Activated CD4-positive, CD25-positive, alpha-beta regulatory T cell treated with anti-CD3 and anti-CD28 coated beads, Interleukin-2, amount 50 U/mL, for 16 hours (primary cell): ENCODE measurements around the gene NOL6.

Source experiments
- DNase-seq: peaks from one replicate; pipeline ENCODE4 v3.0.0-alpha.2; 2020; ENCODE audit warnings: low read depth, low spot score

Gene NOL6

DNA sequence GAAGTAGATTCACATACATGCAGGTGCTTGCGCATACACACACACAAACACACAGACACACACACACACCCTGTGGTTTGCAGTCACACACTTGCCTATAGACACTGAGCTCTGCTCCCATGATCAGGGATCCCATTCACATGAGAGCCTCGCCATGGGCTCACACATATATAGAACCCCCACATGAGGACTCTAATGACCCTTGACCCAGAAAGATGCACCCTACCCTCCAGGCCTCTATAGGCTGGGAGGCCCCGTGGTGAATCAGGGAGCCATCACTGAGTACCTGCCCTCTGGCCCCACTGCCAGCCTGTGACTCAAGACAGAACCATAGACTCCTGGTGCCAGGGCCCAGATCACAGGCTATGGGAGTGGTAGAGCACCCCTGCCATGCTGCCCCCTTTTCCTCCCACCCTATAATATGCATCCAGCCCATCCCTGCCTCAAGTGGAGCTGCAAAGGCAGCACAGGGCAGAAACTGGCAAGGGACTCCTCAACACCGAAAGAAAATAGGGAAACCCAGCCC, 23.0 kb downstream of the NOL6 start:
- DNase-seq: no peak

DNA sequence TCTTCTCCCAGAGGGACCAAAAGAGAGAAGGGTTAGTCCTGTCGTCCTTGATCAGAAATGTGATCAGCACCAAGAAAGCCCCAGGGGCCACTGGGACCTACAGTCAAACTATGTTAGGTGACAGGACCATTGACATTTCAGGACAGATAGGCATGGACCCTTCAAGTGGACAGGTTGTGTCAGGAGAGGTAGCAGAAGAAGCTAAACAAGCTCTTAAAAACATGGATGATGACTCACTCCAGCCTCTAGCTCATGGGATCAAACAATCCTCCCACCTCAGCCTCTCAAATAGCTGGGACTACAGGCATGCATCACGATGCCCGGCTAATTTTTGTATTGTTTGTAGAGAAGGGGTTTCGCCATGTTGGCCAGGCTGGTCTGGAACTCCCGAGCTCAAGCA, 24.0 kb downstream of the NOL6 start:
- DNase-seq: no peak

DNA sequence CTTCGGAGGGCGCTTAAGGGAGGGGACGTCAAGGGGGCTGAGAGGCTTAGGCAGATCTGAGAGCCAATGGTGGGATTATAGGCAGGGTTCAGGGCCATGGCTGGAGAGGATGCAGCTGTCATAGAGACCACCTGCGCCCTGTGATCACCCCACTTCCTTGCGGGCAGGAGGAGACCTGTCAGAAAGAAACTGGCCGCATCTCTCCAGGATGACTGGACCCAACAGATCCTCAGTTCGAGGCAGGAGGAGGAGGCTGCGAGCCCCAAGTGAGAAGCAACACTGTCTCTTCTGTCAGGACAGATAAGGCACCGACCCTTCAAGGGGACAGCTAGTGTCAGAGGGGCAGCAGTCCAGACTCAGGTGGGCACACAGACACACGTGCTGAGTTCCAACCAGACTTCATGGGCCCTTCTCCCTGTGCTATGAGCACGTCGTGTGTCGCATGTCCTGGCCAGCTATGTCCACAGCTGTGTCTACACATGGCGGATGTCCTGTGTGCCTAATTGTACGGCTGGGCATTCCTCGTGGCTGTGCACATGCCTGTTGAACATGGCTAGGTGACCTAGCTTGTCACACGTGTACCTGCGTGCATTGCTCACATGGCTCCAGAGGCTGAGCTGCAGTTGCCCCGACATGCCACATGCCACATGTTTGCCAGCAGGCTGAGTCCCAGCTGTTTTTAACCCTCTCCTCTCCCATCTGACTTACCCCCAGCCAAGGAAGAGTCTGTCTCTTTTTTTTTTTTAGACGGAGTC, 25.7 kb downstream of the NOL6 start:
- DNase-seq: no peak

DNA sequence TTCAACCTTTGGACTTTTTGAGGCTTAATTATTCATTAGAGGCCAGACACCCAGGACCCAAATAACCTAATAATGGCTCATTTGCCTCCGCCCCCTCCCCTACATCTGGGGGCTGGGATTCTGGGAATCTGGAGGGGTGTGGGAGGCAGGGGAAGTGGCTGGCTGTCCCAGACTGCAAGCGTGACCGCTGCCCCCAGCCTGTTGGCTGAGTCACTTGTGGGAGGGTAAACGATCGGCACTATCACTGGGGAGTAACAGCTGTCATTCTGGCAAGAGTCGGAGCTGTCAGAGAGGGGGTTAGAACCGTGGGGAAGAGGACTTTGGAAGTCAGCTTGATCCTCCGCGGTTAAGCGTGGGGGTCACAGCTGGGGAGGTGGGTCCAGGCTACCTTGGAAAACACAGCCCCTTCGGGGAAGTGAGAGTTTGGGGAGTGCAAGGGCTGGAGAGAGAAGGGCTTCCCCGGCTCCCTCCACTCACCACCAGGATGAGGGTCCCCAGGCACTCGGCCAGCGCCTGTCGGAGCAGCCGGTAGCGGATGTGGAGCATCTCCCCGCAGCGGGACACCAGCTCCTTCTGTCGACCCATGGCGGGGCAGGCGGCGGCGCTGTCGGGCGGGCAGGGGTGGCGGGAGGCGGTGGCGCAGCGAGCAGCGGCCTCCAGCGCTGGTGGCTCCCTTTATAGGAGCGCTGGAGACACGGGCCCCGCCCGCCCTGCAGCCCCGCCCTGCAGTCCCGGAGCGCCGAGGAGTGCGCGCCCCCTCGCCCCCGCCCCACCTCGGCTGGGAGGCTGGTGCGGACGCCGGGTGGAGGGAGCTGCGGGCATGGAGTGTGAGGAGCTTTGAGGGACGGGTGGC, 26.6 kb downstream of the NOL6 start, which contains the start of gene AQP3:
Gene AQP3, minus strand, starts transcription at position 648 of the 853 bp plus-strand sequence. Its CDS starts 63 bp downstream, at position 585.
- peak; percentile 33 for DNase-seq

DNA sequence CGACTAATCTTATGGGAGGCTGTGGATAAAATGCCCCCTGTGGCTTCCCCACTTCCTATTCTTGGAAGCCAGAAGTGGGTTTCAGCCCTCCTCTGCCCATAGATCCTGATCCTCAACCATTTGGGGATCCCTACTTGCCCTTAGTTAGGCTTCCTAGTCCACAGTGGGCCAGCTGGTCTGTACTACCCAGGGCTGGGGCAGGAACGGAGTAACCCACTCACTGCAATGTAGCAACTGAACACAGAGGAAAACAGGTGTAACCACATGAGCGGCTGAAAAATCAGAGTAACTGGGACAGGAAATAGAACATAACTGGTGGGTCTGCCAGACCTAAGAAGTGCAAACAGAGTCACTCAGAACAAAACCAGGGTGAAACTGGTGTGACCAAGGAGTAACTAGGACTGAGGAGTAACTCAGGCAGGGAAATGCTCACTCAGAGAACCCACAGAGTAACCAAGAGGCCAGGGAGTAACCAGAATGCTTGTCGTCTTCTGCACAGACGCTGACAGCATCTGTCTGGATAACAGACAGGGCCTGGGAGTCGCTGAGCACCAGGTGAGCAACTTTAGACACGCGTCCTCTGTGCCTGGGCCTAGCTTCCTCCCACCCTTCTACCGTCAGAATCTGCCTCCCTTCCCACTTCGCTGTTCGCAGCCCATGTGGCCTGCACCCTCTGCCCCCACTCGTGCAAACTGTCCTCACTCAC, 27.3 kb downstream of the NOL6 start:
- DNase-seq: peak; percentile 25

DNA sequence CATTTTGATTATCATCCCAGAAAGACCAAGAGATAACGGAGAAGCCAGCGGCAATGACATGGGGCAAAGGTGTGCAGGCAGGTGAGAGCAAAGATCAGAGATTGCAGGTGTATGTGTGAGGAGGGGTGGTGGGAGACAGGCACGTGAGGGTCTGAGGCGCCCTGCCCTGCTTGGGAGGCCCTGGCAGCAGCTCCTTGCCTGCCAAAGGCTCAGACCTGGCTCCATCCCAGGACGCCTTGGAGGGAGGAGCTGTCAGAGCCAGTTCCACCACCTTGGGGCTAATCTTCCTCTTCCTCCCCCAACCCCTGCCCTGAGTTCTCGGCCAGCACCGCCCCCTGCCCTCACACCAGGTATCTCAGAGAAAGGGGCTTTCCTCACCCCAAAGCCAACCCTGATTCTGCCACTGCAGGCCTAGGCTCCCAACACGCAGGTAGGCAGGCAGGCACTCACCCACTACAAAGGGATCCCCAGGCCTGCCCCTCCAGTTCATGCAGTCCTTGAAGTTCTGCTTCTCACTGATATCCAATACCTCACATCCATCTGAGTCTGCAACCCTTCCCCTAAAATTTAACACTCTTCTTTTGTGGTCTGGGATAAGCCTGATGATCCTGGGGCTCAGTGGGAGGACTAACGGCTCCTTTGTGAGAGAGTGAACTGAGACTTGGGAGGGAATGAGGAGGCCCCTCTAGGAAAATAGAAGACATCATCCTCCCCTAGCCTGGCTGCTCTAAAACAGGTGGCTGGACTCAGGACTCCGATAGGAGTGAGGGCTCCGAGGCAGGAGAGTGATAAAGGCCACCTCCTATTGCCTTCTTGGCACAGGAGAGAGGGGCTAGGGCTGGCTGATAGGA, 28.1 kb downstream of the NOL6 start:
- no peak for DNase-seq

DNA sequence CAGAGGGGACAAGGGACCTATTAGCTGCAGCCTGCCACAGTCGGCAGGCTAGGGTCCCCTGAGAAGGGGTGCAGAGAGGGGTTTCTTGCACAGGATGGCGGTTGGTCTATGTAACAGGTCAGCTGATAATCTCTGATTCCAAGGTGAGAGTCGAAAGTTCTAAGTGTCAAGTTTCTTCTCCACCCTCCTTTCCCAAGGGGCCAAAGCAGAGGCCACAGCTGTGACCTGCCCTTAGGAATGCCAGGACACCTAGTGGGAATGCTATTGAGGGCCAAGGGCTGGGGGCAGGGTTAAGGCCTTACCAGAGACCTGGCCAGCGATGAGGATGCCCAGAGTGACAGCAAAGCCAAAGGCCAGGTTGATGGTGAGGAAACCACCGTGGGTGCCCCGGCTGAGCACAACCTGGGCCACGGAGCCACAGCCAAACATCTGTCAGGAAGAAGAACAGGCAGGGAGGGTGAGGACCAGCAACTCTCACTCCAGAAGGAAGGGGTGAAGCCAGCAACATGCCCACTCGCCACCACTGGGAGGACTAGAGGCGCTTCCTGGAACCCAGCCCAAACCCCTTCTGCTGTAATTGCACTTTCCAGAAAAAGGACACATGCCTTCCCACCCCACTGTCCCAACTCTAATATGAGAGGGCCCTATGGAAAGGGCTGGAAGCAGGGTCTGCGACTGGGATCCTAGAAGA, 30.1 kb downstream of the NOL6 start:
- DNase-seq: no peak

DNA sequence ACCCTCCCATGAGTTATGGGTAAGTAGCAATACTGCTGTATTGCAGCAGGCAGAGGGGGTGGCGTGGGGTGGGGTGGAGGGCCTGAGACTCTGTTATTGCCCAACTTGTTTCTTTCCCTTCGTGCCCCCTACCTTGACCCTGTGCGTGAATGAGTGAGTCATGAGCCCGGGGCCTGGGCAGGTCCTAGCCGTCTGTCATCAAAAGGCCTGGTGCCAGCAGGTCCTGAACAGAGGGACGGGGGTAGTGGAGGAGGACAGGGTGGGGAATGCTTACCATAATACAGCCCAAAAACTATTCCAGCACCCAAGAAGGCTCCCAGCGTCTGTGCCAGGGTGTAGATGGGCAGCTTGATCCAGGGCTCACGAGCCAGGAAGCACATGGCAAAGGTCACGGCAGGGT, 30.7 kb downstream of the NOL6 start:
- no peak for DNase-seq

DNA sequence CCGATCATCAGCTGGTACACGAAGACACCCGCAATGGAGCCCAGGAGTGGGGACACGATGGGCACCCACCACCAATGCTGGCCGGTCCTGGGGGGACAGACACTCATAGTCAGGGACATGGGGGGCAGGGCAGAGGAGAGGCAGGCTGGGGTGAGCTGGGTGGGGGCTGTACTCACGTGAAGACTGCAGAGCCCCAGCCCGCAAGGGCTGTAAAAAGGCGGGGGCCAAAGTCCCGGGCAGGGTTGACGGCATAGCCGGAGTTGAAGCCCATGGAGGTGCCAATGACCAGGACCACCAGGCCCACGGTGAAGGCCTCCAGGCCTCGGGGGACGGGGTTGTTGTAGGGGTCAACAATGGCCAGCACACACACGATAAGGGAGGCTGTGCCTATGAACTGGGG, 31.6 kb downstream of the NOL6 start:
- DNase-seq: no peak

DNA sequence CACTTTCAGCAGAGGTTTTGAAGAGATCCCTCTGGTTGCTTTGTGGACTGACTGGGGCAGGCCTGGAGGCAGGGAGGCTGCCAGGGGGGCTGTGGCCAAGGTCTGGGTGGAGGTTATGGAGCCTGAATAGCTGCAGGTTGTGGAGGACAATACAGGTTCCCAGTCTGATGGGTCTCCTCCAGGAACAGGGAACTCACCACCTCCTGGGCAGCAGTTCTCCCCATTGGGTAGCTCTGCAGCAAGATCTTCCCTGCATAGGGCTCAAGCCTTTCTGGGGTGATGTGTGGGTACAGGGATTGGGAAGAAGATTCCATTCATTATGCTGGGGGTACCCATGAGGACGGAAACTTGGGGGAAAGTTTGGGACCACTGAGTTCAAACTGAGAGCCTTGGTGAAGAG, 33.1 kb downstream of the NOL6 start:
- no peak for DNase-seq

DNA sequence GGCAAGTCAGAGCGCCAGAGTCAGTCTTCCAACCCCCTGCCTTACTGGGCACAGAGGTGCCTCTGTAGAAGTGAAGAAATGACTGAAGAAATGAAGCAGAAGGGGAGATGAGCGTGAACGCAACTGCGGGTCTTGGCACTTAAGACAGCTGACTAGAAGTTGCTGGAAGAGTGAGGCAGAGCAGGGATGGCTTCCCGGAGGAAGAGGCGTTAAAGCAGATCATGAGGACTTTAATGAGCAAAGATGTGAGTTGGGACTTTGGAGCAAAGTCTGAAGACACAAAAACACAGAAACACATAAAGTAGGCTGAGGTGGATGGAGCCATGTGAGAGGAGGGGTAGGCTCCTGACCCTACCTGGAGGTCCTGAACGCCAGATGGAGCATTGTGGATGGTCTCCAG, 33.5 kb downstream of the NOL6 start:
- DNase-seq: no peak

DNA sequence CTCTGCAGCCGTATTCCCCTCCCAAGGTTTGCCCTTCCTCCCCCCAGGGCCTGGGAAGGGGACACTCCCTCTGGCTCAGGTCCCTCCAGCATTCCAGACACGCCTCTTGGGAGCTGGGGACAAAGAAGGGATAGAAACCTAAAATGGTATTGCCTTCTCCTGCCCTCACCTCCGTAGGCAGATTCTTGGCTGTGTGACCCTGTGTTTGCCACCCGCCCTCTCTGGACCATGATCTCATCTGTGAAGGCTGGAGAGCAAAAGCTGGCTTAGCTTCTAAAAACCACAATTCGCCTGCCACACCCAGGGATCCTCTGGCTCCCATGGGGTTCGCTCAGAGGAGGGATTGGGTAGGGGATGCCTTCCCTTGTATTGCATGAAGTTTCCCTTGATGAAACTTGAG, 34.0 kb downstream of the NOL6 start:
- no peak for DNase-seq

DNA sequence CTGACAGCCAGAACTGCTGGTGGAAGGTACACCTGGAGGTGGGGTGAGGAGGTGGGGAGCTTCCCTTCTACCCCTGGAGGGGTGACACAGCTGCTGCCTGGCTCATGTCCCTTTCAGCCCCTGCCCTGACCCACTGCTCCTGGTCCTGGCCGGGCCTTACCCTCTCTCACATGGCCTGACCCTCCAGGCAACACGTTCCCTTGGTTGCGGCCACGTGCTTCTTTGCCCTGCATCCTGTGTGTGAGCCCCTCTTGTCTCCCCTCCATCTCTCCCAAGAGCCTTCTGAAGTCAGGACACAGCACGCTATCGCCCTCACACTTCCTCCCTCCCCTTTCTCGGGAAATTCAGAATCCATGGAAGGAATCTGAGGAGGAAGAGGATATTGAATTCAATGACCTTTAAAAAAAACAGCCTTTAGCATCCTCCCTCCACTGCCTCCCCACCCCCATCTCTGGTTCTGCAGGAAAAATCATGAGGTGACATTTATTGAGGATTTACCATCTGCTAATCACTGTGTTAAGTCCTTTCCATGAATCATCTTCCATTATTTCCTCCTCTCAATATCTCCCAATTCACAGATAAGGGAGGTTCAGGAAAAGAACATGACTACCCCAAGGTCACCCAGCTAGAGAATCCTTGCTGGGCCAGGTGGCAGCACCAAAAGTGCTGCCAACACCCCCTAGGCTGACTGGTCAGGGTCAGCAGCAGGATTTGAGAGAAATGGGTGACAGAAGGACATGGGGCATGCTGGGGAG, 34.6 kb downstream of the NOL6 start:
- DNase-seq: no peak

DNA sequence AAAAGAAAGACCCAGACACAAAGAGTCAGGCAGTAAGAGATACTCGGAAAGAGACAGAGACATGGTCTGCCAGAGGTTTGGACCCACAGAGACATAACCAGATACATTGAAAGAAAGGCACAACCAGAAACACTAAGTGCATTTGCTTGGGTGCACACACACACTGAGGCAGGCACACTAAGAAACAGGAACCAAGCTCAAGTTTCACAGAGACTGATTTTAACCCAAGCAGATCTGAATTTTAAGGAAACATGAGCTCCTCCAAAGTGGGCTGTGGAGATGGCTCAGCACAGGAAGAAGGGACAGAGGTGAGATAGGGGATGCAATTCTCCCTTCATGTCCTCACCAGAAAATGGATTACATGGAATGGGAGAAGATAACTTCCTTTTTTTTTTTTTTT, 35.8 kb downstream of the NOL6 start:
- no peak for DNase-seq

DNA sequence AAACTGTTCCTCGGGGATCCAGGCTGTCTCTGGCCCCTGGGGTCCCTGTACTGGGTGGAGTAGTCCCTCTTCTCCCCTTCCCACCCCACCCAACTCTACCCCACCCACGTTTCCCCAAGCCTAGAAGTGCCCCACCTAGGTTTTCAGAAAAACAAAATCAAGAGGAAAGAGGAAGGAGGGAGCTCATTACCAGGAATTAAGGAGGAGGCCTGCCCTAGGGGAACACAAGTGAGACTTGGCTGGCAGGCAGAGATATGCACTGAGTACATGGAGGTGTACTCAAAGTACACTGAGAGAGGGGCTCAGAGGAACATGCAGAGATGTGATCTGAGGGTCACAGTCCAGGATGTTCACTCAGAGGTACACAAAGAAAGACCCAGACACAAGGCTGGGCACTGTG, 36.5 kb downstream of the NOL6 start:
- DNase-seq: no peak

DNA sequence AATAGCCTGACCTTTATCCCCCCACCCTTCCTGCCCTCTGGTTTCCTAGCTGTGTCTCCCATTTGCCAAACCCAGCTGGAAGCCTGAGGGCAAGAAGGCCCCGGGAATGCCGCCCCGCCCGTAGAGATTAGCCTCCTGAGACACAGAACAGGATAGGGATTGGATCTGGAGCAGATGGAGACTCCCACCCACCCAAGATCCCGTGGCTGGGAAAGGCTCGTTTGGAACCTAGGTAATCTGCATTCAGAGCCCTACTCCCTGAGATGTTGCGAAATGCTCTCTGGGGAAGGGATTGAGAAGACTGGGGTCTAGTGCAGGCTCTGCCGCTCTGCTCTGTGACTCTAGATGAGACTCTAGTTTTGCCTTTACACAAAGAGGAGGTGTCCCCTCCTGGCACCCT, 37.3 kb downstream of the NOL6 start:
- no peak for DNase-seq

DNA sequence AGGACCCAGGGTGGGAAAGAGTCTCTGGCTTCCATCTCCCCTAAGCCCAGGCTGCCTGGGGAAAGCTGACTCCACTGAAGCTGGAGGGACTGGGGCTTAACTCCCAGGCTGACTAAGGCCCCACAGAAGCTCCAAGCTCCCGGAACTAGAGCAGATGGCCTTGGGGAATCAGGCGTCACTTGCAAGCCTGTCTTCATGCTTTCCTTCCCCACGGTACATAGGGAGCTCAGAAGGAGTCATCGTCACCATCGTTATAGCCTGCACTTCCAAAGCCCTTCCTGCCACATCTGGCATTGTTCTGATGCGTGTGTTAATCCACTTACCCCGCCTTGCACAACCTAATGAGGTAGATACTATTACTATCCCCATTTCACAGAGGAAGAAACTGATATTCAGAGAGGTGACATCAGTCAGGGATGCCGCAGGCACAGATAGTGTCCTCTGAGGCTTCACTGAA, 37.9 kb downstream of the NOL6 start:
- no peak for DNase-seq

DNA sequence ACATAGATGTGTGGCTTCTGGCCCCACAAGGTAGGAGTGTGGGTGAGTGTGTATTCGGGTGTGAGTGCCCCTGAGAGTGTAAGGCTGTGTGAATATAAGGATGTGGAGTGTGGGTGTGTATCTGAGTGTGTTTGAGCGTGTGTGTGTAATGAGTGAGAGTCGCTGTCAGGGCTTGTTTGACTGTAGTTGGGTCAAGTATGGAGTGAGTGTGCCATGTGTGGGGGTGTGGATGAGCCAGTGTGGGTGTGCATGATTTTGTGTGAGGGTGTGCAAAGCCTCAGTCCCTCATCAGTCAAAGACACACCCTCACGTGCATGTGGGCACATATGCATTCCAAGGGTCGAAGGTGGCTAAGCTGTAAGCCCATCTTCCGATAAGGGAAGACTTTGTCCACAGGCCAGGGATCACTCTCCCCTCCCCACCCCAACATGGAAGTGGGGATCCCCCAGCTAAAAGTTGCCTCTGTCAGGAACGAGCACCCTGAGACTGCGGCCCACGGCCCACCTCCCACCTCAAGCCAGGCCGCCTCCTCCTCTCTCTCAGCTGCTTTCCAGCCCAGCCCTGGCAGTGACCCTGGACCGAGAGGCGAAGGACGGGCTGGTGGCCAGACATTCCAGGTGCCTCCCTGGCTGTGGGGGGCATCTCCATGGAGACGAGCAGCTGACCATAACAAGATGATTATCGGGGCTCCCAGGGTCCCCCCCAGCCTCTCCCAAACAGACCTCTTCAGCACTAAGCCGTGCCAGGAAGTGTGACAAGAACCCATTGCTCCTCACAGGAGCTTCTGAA, 39.2 kb downstream of the NOL6 start:
- DNase-seq: no peak

DNA sequence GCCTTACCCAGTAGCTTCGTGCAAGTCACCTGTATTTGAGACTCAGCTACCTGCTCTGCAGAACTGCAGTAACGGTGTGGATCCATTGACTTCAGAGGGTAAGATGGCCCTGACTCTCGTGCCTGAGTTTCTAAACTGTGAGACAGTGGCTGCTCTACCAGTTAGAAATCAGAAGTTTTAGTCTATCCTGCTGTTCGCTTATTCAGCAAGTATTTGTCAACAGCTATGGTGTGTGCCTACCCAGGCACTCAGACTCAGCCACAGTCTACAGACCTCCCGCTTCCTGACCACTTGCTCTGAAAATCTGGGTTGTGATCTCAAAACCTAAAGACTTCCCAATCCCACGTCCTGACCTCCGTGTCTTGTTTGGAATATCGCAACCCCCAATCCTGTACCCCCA, 39.9 kb downstream of the NOL6 start:
- no peak for DNase-seq
